Measurements from ENCODE around the gene STAB1. TPM values are rescaled to one million over a fixed set of nuclear protein-coding genes. Genes with fewer than 3 reads are reported as not detected.

STAB1 gene
- total RNA-seq = not detected in 2 replicates

GRCh38 chr3:52494886-52495495 lies at the start of gene STAB1:
STAB1 (plus strand) TSS chr3:52495338; CDS start chr3:52495414, 76 bp downstream.

DNA sequence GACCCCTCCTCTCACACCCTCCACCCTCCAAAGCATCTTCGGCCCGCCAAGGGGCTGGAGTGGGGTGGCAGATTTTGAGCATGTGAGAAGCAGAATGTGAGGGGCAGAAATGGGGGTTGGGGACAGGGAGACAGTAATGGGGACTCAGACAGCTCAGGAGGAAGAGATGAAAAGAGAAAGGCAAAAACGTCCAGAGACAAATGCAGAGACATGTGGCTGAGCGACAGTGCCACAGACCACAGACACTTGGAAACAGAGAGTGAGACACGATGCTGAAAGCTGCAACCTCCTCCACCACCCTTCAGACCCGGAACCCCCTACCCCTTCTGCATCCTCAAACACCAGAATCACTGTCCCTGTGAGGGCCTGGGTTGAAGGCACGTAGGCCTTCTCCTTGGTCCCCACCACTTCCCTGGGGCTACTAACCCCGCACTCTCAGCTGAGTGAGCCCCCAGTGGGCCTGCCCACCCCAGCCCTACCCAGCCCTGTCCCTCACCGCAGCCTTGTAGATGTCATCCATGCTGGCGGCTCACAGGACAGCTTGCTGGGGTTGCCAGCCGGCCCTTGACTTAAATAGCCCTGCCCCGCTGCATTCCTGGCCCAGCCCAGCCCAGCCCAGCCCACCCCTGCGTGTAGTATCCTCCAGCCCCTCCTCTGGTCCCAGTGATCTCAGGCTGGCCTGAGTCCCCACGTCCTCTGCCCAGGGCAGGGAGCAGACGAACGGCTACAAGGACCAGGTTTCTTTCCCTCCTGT lies 41.5 kb upstream of the STAB1 start, which contains the start of gene TNNC1:
Gene TNNC1, minus strand, starts transcription at position 546 of the 754 bp plus-strand sequence. Its CDS starts 26 bp downstream, at position 520.

DNA sequence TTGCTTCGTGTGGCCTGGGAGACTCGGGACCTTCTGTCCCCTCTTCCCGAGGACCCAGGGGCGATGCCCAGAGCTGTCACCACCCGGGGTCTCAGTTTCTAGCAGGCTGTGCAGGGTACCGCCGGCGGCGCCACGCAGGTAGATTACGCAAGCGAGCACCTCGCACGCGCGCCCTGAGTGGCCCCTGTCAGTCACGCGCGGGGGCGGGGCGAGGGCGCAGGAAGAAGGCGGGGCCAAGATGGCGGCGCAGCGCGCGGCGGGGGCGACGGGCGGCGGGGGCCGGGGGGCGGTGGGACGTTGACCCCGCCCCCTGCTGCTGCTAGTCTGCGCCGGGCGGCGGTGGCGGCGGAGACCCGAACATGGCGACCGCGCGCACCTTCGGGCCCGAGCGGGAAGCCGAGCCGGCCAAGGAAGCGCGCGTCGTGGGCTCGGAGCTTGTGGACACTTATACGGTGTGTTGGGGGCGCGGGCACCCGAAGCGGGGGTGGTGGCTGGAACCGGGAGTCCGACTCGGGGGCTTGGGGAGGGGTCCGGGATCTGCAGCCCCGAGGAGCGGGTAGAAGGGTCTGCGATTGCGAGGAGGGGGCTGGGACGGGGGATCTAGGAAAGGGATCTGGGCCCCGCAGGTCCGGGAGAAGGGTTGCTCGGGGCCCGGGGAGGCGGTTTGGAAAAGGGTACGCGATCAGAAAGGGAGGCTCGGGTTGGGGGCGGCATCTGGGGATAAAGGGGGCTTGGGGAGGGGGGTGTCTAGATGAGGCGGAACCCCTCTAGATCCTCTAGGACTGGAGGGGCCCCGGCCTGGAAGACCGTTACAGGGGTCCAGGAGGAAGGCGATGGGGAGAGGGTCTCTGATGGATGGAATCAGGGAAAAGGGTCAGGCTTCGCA lies 39.6 kb upstream of the STAB1 start, which contains the start of gene NISCH:
Gene NISCH, plus strand, starts transcription at position 322 of the 886 bp plus-strand sequence. Its CDS starts 38 bp downstream, at position 360.

DNA sequence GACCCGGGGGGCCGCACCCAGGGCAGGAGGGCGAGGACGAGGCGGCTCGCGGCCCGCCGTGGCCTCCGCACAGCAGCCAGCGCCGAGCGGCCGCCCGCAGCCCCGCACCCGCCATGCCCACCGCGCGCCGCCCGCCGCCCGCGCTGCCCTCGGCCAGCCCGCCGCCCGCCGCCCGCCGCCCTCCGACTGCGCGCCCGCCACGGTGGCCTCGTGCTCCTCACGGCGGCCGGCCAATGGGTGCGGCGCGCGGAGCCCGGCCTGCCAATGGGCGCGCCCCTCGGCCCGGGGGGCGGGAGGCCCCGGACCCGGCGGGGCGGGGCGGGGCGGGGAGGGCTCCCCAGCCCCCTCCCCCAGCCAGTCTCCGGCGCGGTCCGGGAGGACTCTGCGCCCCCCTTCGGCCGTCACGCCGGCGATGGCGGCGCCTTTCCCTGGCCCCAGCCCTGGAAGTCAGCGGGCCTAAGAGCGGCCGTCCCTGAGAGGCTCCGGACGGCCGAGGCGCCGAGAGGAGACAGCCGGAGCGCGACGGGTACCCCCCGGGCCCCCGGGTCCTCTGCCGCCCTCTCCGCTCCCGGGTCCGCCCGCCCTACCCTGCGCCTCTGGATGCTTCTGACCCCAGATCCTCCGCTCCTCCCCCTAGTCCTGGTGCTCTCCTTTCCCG lies 38.6 kb downstream of the STAB1 start, which contains the start of gene NT5DC2:
Gene NT5DC2, minus strand, starts transcription at position 235 of the 658 bp plus-strand sequence. Its CDS starts 120 bp downstream, at position 115.

GRCh38 chr3:52536369-52537164 lies 41.4 kb downstream of the STAB1 start, which contains the start of gene UQCC5:
UQCC5 (plus strand) TSS chr3:52536605; CDS start chr3:52536756, 151 bp downstream.

Other genes starting within 250 kb of the STAB1 start
- 0.65 and 0.99 TPM in 2 replicates for gene PPM1M, start 249.6 kb upstream of the STAB1 start, total RNA-seq
- gene WDR82, start 216.7 kb upstream of the STAB1 start, total RNA-seq = 35.5 and 50.1 TPM in 2 replicates
- gene GLYCTK, start 207.5 kb upstream of the STAB1 start, total RNA-seq = 5.4 and 7.2 TPM in 2 replicates
- gene DNAH1, start 179.0 kb upstream of the STAB1 start, total RNA-seq = 0.42 and 0.46 TPM in 2 replicates
- 56.1 and 77.5 TPM in 2 replicates for gene BAP1, start 85.3 kb upstream of the STAB1 start, total RNA-seq
- gene PHF7, start 84.7 kb upstream of the STAB1 start, total RNA-seq = 4.1 and 5.5 TPM in 2 replicates
- 0.21 and 0.79 TPM in 2 replicates for gene SEMA3G, start 50.2 kb upstream of the STAB1 start, total RNA-seq
- 0.23 and 0.85 TPM in 2 replicates for gene TNNC1, start 41.3 kb upstream of the STAB1 start, total RNA-seq
- 31.2 and 41.2 TPM in 2 replicates for gene NISCH, start 39.7 kb upstream of the STAB1 start, total RNA-seq
- gene NT5DC2, start 38.5 kb downstream of the STAB1 start, total RNA-seq = 237 and 246 TPM in 2 replicates
- gene UQCC5, start 41.3 kb downstream of the STAB1 start, total RNA-seq = 1.3 and 14.2 TPM in 2 replicates
- gene PBRM1, start 190.6 kb downstream of the STAB1 start, total RNA-seq = 25.2 and 41.5 TPM in 2 replicates
- gene GNL3, start 190.7 kb downstream of the STAB1 start, total RNA-seq = 91.3 and 106 TPM in 2 replicates
- gene GLT8D1, start 210.5 kb downstream of the STAB1 start, total RNA-seq = 50.4 and 59.9 TPM in 2 replicates
- gene SPCS1, start 210.8 kb downstream of the STAB1 start, total RNA-seq = 169 and 183 TPM in 2 replicates